ENCODE data around the gene SPCS2.

The SPCS2 gene

DNA sequence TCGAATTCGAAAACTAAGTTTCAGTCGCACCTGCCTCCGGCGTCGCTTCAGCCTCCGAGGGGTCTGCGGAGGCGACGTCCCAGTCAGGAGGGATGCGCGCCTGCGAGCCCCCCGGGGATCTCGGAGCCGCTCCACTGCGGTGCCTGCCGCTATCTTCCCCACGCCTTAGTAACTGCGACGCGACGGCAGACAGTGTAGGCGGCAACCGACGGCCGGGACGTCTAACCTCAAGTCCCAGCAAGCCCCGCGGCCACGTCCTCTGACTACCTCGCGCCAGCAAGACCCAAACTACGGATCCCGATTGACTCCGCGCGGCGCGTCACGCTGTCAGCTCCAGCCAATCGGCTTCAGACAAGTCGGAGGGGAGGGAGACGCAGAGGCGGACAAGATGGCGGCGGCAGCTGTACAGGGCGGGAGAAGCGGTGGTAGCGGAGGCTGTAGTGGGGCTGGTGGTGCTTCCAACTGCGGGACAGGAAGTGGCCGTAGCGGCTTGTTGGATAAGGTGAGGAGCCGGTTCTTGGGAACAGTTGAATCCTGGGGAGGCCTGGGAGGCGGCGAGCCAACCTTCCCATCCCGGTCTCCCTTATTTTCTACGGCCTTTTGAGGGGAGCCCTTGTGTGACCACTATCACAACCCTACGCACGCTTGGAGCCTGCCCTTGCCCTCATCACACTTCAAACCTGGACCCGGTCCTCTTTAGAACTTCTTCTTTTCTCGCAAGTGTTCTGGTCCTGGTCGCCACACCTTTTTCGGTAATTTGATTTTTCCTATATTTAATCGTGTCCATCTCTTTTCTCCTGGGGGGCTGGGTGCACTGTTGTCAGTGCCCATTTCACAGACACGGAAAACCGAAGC, at the start of gene SPCS2, which contains the start of gene XRRA1:
Gene SPCS2 (plus strand): TSS at position 369 of the 855 bp plus-strand sequence. CDS start 20 bp downstream, at position 389.
Gene XRRA1 (minus strand): TSS at position 194 of the 855 bp plus-strand sequence. CDS start 8,213 bp downstream, outside the sequence.
- H3K4me3 Mint-ChIP-seq, result peak within 1 kb of the TSS; percentile 94
- peaks cover 63% of the 10 kb centered on the region for H3K4me1 Mint-ChIP-seq
- H3K9me3 Mint-ChIP-seq, result no peaks in the 10 kb centered on the region
- no peaks in the 10 kb centered on the region for H3K27me3 Mint-ChIP-seq
- H3K27ac Mint-ChIP-seq (ENCODE audit: low read depth), result peak within 1 kb of the TSS; percentile 96
- peak; percentile 99 for ATAC-seq (replicated peaks; ENCODE audit: extremely low read depth, poor library complexity, severe bottlenecking)
- DNase-seq (ENCODE audit: low spot score in 2 of 2), result peak; percentile 95 to 97
- peaks cover 16% of the 10 kb centered on the region for H3K36me3 Mint-ChIP-seq (ENCODE audit: insufficient read depth)

DNA sequence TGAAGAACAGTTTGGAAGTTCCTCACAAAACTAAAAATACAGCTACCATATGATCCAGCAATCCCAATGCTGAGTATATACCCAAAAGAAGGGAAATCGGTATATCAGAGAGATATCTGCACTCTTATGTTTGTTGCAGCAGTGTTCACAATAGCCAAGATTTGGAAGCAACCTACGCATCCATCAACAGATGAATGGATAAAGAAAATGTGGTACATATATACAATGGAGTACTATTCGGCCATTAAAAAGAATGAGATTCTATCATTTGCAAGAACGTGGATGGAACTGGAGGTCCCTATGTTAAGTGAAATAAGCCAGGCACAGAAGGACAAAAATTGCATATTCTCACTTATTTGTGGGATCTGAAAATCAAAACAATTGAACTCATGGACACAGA, 46.7 kb upstream of the SPCS2 start:
- peaks cover 20% of the 10 kb centered on the region for H3K36me3 Mint-ChIP-seq (ENCODE audit: insufficient read depth)
- no peaks in the 10 kb centered on the region for H3K27me3 Mint-ChIP-seq
- no peak overlapping the region for H3K4me3 Mint-ChIP-seq
- ATAC-seq (replicated peaks; ENCODE audit: extremely low read depth, poor library complexity, severe bottlenecking) (no peak), DNase-seq (ENCODE audit: low spot score in 2 of 2) (no peak)
- peaks cover under 1% of the 10 kb centered on the region for H3K4me1 Mint-ChIP-seq
- H3K27ac Mint-ChIP-seq (ENCODE audit: low read depth), result no peak overlapping the region
- H3K9me3 Mint-ChIP-seq, result peaks cover 34% of the 10 kb centered on the region

DNA sequence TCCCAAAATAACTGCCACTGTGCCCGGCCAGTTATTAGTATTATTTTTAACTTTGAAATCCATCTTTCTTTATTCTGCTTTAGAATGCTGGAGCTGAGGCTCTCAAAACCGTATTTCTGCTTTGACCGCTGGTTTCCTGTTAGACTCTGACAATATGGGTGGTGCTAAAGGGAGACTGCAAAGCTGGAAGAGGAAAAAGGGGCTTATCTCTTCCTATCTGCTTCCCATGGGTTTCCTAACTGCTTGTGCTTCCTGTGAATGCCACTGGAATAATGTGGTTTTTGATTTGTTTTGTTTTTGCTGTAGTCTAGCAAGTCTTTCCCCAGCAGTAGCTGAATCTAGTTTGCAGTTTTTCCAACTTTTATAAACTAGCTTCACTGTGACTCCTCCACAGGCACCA, 43.7 kb upstream of the SPCS2 start:
- Mint-ChIP-seq H3K9me3 (peaks cover 17% of the 10 kb centered on the region), H3K36me3 (ENCODE audit: insufficient read depth) (peaks cover 27% of the 10 kb centered on the region), H3K27ac (ENCODE audit: low read depth) (no peak overlapping the region), H3K4me1 (no peaks in the 10 kb centered on the region), H3K27me3 (no peaks in the 10 kb centered on the region), H3K4me3 (no peak overlapping the region)
- DNase-seq (ENCODE audit: low spot score in 2 of 2), result no peak
- no peak for ATAC-seq (replicated peaks; ENCODE audit: extremely low read depth, poor library complexity, severe bottlenecking)

- Mint-ChIP-seq H3K4me1 (no peaks in the 10 kb centered on the region), H3K27me3 (no peaks in the 10 kb centered on the region), H3K9me3 (no peaks in the 10 kb centered on the region), H3K36me3 (ENCODE audit: insufficient read depth) (peaks cover 23% of the 10 kb centered on the region), H3K27ac (ENCODE audit: low read depth) (no peak overlapping the region), H3K4me3 (no peak overlapping the region)
- ATAC-seq (replicated peaks; ENCODE audit: extremely low read depth, poor library complexity, severe bottlenecking), result no peak
- no peak for DNase-seq (ENCODE audit: low spot score in 2 of 2)
Observed at GRCh38 chr11:74909385-74909784, 39.7 kb upstream of the SPCS2 start.

- H3K27me3 Mint-ChIP-seq, result no peaks in the 10 kb centered on the region
- no peaks in the 10 kb centered on the region for H3K4me1 Mint-ChIP-seq
- peaks cover 24% of the 10 kb centered on the region for H3K36me3 Mint-ChIP-seq (ENCODE audit: insufficient read depth)
- H3K27ac Mint-ChIP-seq (ENCODE audit: low read depth), result peak overlapping the region; percentile 38
- H3K4me3 Mint-ChIP-seq, result no peak overlapping the region
- no peaks in the 10 kb centered on the region for H3K9me3 Mint-ChIP-seq
- no peak for ATAC-seq (replicated peaks; ENCODE audit: extremely low read depth, poor library complexity, severe bottlenecking)
- no peak for DNase-seq (ENCODE audit: low spot score in 2 of 2)
Observed at GRCh38 chr11:74909812-74910211, 39.3 kb upstream of the SPCS2 start.

GRCh38 chr11:74923125-74923524, 25.9 kb upstream of the SPCS2 start:
- no peak overlapping the region for H3K27ac Mint-ChIP-seq (ENCODE audit: low read depth)
- H3K36me3 Mint-ChIP-seq (ENCODE audit: insufficient read depth), result peaks cover 18% of the 10 kb centered on the region
- H3K4me3 Mint-ChIP-seq, result no peak overlapping the region
- no peak for ATAC-seq (replicated peaks; ENCODE audit: extremely low read depth, poor library complexity, severe bottlenecking)
- peaks cover 5% of the 10 kb centered on the region for H3K4me1 Mint-ChIP-seq
- DNase-seq (ENCODE audit: low spot score in 2 of 2), result no peak
- H3K9me3 Mint-ChIP-seq, result no peaks in the 10 kb centered on the region
- H3K27me3 Mint-ChIP-seq, result no peaks in the 10 kb centered on the region

- Mint-ChIP-seq H3K27ac (ENCODE audit: low read depth) (no peak overlapping the region), H3K4me1 (peaks cover 5% of the 10 kb centered on the region), H3K36me3 (ENCODE audit: insufficient read depth) (peaks cover 7% of the 10 kb centered on the region), H3K9me3 (no peaks in the 10 kb centered on the region), H3K4me3 (no peak overlapping the region), H3K27me3 (no peaks in the 10 kb centered on the region)
- ATAC-seq (replicated peaks; ENCODE audit: extremely low read depth, poor library complexity, severe bottlenecking) (no peak), DNase-seq (ENCODE audit: low spot score in 2 of 2) (no peak)
Observed at GRCh38 chr11:74925281-74925680, 23.8 kb upstream of the SPCS2 start.

DNA sequence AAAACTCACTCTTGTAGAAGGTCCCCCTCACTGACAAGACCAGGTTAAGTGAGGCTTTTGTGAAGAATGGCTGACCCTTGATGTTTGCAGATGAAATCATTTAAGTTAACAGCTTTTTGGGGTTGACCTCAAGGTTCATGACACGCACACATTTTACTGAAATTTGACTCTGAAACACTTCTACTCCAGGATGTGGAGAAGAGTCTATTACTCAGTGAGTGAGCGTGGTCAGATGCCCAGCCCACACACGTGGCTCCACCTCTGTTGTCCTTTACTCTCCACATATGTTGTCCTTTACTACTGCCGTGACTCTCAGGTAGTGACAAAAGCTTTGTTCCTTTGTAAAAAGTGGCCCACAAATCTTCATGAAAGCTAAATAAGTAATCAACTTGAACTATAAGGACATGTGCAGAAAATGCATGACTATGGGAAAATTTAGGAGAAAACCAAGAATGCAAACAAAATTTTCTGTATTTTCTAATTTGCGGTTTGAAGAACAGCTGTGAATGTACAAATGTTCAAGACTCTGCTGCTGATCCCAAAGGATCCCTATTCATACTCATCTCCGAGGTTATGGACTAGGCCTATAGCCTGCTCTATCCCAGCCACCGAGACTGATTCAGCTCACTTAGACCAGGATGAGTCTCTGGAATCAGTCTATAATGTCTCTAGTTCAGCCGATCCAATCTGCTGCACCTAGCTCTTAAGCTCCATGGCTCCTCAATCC, 22.6 kb upstream of the SPCS2 start:
- Mint-ChIP-seq H3K36me3 (ENCODE audit: insufficient read depth) (peaks cover 2% of the 10 kb centered on the region), H3K4me1 (peaks cover 5% of the 10 kb centered on the region), H3K4me3 (no peak overlapping the region), H3K9me3 (no peaks in the 10 kb centered on the region), H3K27me3 (no peaks in the 10 kb centered on the region), H3K27ac (ENCODE audit: low read depth) (no peak overlapping the region)
- DNase-seq (ENCODE audit: low spot score in 2 of 2) (no peak), ATAC-seq (replicated peaks; ENCODE audit: extremely low read depth, poor library complexity, severe bottlenecking) (no peak)

DNA sequence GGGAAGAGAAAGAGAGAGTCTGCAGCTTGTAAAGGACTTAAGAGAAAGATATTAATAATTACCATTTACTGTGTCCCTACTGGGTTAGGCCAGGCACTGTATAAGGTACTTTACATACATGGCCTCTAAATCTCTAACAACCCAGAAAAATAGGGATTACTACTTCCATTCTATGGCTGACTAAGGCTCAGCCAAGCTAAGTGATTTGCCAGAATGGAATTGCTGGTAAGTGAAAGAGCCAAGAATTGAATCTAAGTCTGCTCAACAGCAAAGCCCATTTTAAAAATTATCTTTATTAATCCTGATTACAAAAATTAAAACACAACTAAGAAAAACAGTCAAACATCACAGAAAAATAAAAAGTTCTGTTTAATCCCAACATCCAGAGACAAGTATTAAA, 21.6 kb upstream of the SPCS2 start:
- Mint-ChIP-seq H3K27ac (ENCODE audit: low read depth) (no peak overlapping the region), H3K36me3 (ENCODE audit: insufficient read depth) (peaks cover 2% of the 10 kb centered on the region)
- ATAC-seq (replicated peaks; ENCODE audit: extremely low read depth, poor library complexity, severe bottlenecking), result no peak

DNA sequence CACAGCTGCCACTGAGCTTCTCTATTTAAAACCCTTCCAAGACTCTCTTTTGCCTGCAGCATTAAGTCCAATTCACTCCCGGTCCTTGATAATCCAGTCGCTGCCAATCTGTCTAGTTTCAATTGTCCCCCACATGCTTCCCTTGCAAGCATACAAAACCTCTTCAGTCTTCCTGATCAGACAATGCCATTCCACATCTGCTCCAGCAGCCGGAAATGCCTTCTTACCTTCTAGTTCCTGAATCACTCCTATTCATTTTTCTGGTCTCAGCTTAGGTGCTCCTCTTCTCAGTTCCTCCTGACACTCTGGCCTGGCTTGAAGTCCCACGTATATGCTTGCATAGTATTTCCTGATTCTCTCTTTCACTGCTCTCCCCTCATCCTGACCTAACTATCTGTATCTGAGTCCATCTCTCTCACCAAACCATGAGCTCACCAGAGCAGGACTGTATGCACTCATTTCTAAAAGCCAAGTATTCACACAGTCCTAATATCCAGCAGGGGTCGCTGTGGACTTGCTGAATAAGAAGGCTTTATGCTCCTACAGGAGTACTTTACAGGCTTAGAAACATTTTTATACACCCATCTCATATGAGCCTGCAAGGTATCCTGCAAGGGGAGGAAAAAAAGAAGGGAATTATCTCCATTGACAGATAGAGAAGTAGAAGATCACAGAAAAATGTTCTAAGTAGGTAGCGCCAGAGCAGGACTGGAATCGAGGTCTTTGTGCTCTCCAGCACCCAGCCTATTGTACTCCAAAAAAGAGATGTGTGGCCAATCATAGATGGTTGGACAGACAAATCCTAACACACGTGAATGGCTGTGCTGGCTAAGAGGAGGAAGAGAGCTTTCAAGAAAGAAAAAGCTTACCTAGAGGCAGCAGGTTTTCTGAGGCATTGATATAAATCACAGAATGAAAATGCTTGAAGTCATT, 19.4 kb upstream of the SPCS2 start:
- no peaks in the 10 kb centered on the region for H3K9me3 Mint-ChIP-seq
- DNase-seq (ENCODE audit: low spot score in 2 of 2) (peak; percentile 28 to 46), ATAC-seq (replicated peaks; ENCODE audit: extremely low read depth, poor library complexity, severe bottlenecking) (no peak)
- H3K4me3 Mint-ChIP-seq, result no peak overlapping the region
- peaks cover 10% of the 10 kb centered on the region for H3K4me1 Mint-ChIP-seq
- H3K27me3 Mint-ChIP-seq, result no peaks in the 10 kb centered on the region
- no peak overlapping the region for H3K27ac Mint-ChIP-seq (ENCODE audit: low read depth)
- H3K36me3 Mint-ChIP-seq (ENCODE audit: insufficient read depth), result peaks cover 8% of the 10 kb centered on the region

More for the DNA sequence above, 21.6 kb upstream of the SPCS2 start:
- Mint-ChIP-seq H3K9me3 (no peaks in the 10 kb centered on the region), H3K4me3 (no peak overlapping the region), H3K4me1 (peaks cover 10% of the 10 kb centered on the region), H3K27me3 (no peaks in the 10 kb centered on the region)
- no peak for DNase-seq (ENCODE audit: low spot score in 2 of 2)

- H3K27me3 Mint-ChIP-seq, result no peaks in the 10 kb centered on the region
- DNase-seq (ENCODE audit: low spot score in 2 of 2) (no peak), ATAC-seq (replicated peaks; ENCODE audit: extremely low read depth, poor library complexity, severe bottlenecking) (no peak)
- H3K4me3 Mint-ChIP-seq, result no peak overlapping the region
- peaks cover 5% of the 10 kb centered on the region for H3K4me1 Mint-ChIP-seq
- no peak overlapping the region for H3K27ac Mint-ChIP-seq (ENCODE audit: low read depth)
- H3K9me3 Mint-ChIP-seq, result no peaks in the 10 kb centered on the region
- H3K36me3 Mint-ChIP-seq (ENCODE audit: insufficient read depth), result peaks cover 11% of the 10 kb centered on the region
Observed at GRCh38 chr11:74932169-74932568, 16.9 kb upstream of the SPCS2 start.

GRCh38 chr11:74932797-74933196, 16.3 kb upstream of the SPCS2 start:
- H3K36me3 Mint-ChIP-seq (ENCODE audit: insufficient read depth), result peaks cover 11% of the 10 kb centered on the region
- no peak for ATAC-seq (replicated peaks; ENCODE audit: extremely low read depth, poor library complexity, severe bottlenecking)
- H3K4me1 Mint-ChIP-seq, result peaks cover 5% of the 10 kb centered on the region
- no peaks in the 10 kb centered on the region for H3K9me3 Mint-ChIP-seq
- H3K27me3 Mint-ChIP-seq, result no peaks in the 10 kb centered on the region
- no peak for DNase-seq (ENCODE audit: low spot score in 2 of 2)
- no peak overlapping the region for H3K27ac Mint-ChIP-seq (ENCODE audit: low read depth)
- H3K4me3 Mint-ChIP-seq, result no peak overlapping the region
